HG03378 (cell line): ENCODE results near the gene ASS1.

ENCODE experiments used
- ATAC-seq: cut with Tn5 transposase; IDR thresholded peaks from one replicate; pipeline ENCODE4 v1.9.1; 2021; ENCODE audit warnings: mild to moderate bottlenecking, moderate library complexity; ENCODE audit not compliant: unreplicated experiment

Gene ASS1

DNA sequence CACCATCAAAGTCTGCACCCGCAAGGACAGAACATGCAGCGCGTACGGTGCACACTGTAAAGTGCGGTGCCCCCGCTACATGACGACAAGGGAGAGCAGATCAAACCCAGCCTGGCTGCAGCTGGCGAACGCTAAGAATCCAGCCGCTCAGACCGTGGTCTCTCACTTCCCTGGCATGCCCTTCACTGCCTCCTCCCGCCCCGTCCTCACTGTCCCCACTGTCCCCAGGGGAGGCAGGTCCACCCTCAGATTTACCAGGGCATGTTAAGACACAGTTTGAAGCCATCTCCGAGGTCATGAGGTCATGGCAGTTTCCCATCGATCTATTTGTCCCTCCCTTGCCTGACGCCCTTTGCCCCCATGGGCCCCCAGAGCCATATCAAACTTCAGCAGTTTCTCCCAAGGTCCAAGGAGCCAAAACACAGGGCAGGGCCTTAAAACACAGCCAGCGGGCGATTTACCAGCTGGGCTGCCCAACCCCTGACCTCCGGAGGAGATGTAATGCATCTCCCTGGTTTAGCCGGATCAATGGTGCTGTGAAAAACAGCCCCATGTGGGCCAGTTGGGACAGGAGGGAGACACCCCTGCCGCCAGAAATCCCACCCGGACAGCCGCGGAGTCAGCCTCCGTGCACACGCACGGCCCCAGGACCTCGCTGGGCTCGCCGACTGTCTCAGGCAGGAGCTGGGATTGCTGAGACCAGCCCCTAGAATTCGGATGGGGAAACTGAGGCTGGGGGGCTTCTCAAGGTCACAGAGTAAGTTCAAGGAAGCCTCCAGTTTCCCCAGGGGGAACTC lies 82.3 kb downstream of the ASS1 start:
- ATAC-seq: no peak

DNA sequence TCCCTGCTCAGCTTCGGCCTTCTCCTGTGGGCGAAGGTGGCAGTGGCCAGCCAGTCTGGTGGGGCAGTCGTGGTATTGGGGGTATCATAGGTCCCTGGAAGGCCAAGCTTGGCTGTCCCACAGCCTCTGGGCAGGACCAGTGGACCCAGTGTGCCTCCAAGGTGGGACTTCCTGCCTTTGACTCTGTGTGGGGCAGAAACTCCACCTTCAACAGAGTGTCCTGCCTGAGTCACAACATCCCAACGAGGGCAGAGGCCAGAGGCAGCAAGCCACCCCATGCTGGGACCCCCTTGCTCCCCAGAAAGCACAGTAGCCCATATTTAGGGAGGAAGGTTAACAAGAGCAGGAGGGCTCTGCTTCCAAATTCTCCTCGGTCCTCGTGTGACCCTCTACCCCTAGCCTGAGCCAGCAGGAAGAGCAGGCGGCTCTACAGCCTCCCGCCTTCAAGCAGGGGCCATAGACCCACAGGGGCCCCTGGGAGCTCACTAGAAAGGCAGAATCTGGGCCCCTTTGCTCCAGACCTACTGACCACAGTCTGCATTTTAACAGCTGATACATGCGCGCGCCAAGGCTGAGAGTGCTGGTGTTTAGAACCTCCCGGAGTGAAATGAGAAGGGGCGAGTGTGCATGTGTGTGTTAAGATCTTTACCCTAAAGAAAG lies 83.0 kb downstream of the ASS1 start:
- ATAC-seq: no peak

DNA sequence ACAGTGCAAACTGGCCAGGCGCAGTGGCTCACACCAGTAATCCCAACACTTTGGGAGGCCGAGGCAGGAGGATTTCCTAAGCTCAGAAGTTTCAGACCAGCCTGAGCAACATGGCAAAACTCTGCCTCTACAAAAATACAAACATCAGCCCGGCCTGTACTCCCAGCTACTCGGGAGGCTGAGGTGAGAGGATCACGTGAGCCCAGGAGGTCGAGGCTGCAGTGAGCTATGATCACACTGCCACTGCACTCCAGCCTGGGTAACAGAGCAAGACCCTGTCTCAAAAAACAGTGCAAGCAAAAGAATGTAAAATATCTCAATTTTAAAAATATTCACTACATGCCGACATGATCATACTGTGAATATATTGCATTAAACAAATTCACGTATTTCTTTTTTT lies 83.9 kb downstream of the ASS1 start:
- ATAC-seq: no peak

- ATAC-seq: no peak
Observed at GRCh38 chr9:130530938-130531337, 86.2 kb downstream of the ASS1 start.

- ATAC-seq: no peak
Observed at GRCh38 chr9:130531670-130532069, 86.9 kb downstream of the ASS1 start.

- ATAC-seq: no peak
Observed at GRCh38 chr9:130532426-130533080, 87.8 kb downstream of the ASS1 start.

GRCh38 chr9:130535818-130536521 lies 91.2 kb downstream of the ASS1 start:
- ATAC-seq: no peak

- ATAC-seq: no peak
Observed at GRCh38 chr9:130536701-130537107, 91.9 kb downstream of the ASS1 start.

GRCh38 chr9:130537346-130538050 lies 92.7 kb downstream of the ASS1 start:
- no peak for ATAC-seq

- no peak for ATAC-seq
Observed at GRCh38 chr9:130539420-130540223, 94.9 kb downstream of the ASS1 start.

GRCh38 chr9:130541533-130541932 lies 96.8 kb downstream of the ASS1 start:
- no peak for ATAC-seq

GRCh38 chr9:130542038-130542437 lies 97.3 kb downstream of the ASS1 start:
- ATAC-seq: no peak

- no peak for ATAC-seq
Observed at GRCh38 chr9:130542457-130543228, 97.9 kb downstream of the ASS1 start.

- ATAC-seq: no peak
Observed at GRCh38 chr9:130543368-130543767, 98.6 kb downstream of the ASS1 start.

DNA sequence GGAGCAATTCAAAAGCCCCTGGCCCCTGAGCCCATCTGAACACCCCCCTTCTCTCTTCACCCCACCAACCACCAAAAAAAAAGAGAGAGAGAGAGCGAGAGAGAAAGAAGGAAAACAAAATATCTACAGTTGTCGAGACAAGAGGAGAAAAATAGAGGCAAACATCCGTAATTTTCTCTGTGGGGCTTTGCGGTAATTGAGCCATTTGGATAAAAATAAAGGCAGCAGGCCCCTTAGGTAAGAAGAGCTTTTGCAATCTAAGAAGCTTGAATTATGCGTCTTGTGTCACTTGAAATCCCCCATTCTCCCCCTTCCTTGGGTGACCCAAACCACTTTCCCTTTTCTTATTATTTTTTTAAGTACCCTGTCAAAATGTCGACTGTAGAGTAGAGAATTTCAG lies 99.1 kb downstream of the ASS1 start:
- no peak for ATAC-seq

GRCh38 chr9:130544364-130544763 lies 99.6 kb downstream of the ASS1 start:
- ATAC-seq: no peak

DNA sequence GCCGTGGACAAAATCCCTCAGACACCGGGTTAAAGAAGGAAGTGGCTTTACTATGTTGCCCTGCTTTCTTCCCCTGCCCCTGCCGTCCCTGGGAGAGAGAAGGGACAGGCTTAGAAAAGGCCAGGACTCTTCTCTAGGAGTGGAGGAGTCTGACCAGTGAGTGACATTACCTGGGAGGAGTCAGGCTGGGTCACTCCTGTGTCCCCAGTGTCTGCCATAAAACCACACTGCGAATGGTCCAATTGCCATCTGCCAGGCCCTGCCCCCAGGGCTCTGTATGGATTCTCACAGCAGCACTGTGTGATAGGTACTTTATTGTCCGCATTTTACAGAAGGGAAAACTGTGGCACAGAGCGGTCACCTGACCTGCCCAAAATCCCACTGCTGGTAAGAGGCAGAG lies 103.3 kb downstream of the ASS1 start:
- ATAC-seq: no peak

DNA sequence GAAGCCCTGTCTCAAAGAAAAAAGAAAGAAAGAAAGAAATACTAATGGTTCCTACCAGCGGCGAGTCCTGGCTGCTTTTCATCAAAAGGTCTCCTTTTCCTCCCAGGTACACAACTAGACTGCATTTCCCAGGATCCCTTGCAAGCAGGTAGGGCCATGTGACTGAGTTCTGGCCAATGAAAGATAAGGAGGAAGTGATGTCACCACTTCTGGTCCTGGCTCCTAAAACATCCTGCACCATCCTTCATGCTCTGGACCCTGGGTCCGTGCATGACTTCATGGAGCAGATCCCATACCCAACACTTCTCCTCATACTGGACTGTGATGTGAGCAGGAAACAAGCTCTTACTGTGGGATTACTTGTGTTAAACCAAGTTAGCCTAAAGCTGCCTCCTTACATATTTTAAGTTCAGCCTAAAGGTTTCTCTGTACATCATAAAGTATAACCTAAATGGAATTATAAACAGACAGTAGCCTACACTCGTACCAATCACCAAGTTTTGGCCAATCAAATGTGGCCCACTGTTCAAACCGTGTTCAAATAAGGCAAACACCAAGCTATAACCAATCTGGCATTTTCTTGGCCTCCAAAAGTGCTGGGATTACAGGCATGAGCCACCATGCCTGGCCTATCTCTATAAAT lies 104.5 kb downstream of the ASS1 start:
- ATAC-seq: no peak
